ENCODE results near the gene NDUFAF3. TPM values are rescaled to one million over a fixed set of nuclear protein-coding genes. Genes with fewer than 3 reads are reported as not detected.

The NDUFAF3 gene, protein sequence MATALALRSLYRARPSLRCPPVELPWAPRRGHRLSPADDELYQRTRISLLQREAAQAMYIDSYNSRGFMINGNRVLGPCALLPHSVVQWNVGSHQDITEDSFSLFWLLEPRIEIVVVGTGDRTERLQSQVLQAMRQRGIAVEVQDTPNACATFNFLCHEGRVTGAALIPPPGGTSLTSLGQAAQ
- 134 and 158 TPM in 2 replicates for total RNA-seq

DNA sequence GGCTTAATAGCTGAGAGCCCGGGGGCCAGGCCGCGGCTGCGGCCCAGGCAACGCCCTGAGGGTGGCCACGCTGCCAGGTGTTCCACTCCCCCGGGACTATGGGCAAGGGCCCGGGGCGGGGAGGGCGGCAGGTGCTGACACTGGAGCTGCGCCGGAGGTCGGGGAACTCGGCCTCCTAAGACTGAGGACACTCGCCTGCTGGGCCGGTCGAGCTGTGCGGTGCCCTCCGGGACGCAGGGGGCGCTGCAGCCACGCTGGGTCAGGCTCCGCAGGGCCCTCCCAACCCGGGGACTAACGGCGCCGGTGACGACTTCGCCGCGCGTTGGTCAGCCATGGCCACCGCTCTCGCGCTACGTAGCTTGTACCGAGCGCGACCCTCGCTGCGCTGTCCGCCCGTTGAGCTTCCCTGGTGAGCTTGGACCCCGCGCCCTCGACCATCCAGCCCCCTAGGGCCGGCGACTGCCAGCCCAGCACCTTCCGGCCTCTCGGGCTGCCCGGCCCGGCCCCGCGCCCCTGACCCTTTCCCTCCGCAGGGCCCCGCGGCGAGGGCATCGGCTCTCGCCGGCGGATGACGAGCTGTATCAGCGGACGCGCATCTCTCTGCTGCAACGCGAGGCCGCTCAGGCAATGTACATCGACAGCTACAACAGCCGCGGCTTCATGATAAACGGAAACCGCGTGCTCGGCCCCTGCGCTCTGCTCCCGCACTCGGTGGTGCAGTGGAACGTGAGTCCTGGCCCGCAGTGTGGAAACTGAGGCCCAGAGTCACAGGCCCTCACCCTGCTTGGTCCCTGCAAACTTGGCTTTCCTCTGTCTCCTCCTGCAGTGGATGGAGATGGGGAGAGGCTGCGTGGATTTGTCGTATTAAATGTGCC is at the start of gene NDUFAF3:
Gene NDUFAF3 (plus strand): TSS at position 309 of the 875 bp plus-strand sequence. CDS start 24 bp downstream, at position 333.

GRCh38 chr3:48989796-48990635 is 31.9 kb upstream of the NDUFAF3 start, which contains the start of gene P4HTM:
P4HTM (plus strand) TSS chr3:48990241; CDS start chr3:48990257, 16 bp downstream.

GRCh38 chr3:49007068-49007770 is 14.7 kb upstream of the NDUFAF3 start, which contains the start of gene WDR6:
WDR6 (plus strand) TSS chr3:49007391; CDS start chr3:49007432, 41 bp downstream.

GRCh38 chr3:49017971-49018706 is 3.8 kb upstream of the NDUFAF3 start, which contains the start of gene DALRD3:
DALRD3 (minus strand) TSS chr3:49018580; CDS start chr3:49018564, 16 bp downstream.

DNA sequence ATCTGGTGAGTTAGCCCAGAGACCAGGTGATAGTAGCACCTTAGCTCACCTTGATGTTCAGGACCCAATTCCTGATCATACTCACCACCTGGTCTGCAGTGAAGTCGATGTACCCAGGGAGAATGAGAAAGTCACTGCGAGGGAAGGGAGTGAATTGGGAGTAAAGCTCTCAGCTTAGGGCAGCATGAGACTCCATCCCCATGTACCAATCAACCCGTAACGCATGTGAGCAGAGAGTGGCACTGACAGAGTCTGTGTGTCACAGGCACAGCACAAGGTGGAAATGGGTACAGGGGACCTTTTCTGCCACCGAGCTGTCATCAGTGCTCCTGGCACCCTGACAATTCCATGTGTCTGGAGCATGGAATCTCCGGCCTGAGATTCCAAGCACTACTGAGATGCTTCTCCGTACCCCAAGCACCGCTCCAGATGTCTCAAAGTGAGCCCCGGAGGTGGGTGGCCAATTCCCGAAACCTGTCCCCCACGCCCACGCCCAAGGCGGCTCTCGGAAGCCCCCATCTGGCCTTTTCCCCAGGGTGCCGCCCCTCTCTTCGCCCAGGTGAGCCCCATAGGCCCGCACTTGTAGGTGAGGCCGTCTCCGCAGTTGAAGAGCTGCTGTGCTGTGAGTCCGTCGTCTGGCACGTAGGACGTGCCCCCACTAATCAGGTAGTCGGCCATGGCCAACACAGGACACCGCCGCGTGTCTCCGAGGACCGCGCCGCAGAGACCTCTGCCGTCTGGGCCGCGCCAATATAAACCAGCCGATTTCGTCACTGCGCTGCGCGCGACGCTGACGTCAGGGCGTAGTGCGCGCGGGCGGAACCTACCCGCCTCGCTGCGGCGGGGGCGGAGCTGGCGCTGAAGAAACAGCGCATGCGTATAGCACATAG is 7.0 kb downstream of the NDUFAF3 start, which contains the start of gene IMPDH2:
Gene IMPDH2 (minus strand): TSS at position 726 of the 890 bp plus-strand sequence. CDS start 48 bp downstream, at position 678.

Other genes starting within 250 kb of the NDUFAF3 start
- 33.2 and 41.7 TPM in 2 replicates for gene PRKAR2A, start 174.2 kb upstream of the NDUFAF3 start, total RNA-seq
- 15.9 and 26.8 TPM in 2 replicates for gene SLC25A20, start 123.2 kb upstream of the NDUFAF3 start, total RNA-seq
- gene ARIH2, start 103.3 kb upstream of the NDUFAF3 start, total RNA-seq = 53.3 and 72.0 TPM in 2 replicates
- 15.7 and 16.0 TPM in 2 replicates for gene P4HTM, start 31.9 kb upstream of the NDUFAF3 start, total RNA-seq
- gene WDR6, start 14.7 kb upstream of the NDUFAF3 start, total RNA-seq = 81.6 and 87.9 TPM in 2 replicates
- gene DALRD3, start 3.5 kb upstream of the NDUFAF3 start, total RNA-seq = 40.8 and 44.2 TPM in 2 replicates
- gene IMPDH2, start 7.3 kb downstream of the NDUFAF3 start, total RNA-seq = 197 and 214 TPM in 2 replicates
- 60.2 and 79.0 TPM in 2 replicates for gene QRICH1, start 72.0 kb downstream of the NDUFAF3 start, total RNA-seq
- 226 and 239 TPM in 2 replicates for gene QARS1, start 82.6 kb downstream of the NDUFAF3 start, total RNA-seq
- gene USP19, start 98.7 kb downstream of the NDUFAF3 start, total RNA-seq = 29.2 and 31.3 TPM in 2 replicates
- gene LAMB2, start 110.9 kb downstream of the NDUFAF3 start, total RNA-seq = 338 and 396 TPM in 2 replicates
- gene CCDC71, start 144.2 kb downstream of the NDUFAF3 start, total RNA-seq = 25.3 and 31.4 TPM in 2 replicates
- gene KLHDC8B, start 149.5 kb downstream of the NDUFAF3 start, total RNA-seq = 23.0 and 29.8 TPM in 2 replicates

Data from mammary microvascular endothelial cell (primary cell).